SK-N-DZ (cell line): Measurements from ENCODE around the gene MAP1LC3B. TPM values are rescaled to one million over a fixed set of nuclear protein-coding genes. Genes with fewer than 3 reads are reported as not detected.

Experiments used
- DNase-seq: peaks from one replicate; pipeline ENCODE4 v3.0.0-alpha.2; 2015; ENCODE audit warnings: low spot score
- polyA plus RNA-seq, 2 experiments: library from polyadenylated mRNA; depleted of rRNA; stranded (reverse); fragments of >200 nt; gene quantifications; 2 replicates each; pipeline ENCODE4 v1.2.3, GENCODE V29; 2014

Gene MAP1LC3B
- polyA plus RNA-seq (2014; cell fraction: cytosol; rRNA removed): 20.0 and 20.9 TPM in 2 replicates
- 12.2 and 28.2 TPM in 2 replicates for polyA plus RNA-seq (2014; cell fraction: nucleus; rRNA removed)

GRCh38 chr16:87391950-87392820, at the start of gene MAP1LC3B:
Gene MAP1LC3B, plus strand, starts transcription at chr16:87392336. Its CDS starts 92 bp downstream, at chr16:87392428.
- peak; percentile 95 for DNase-seq

- no peak for DNase-seq
Measured at GRCh38 chr16:87342504-87342903, 49.6 kb upstream of the MAP1LC3B start.

GRCh38 chr16:87342978-87343752, 49.0 kb upstream of the MAP1LC3B start:
- DNase-seq: no peak

GRCh38 chr16:87343753-87344050, 48.4 kb upstream of the MAP1LC3B start:
- no peak for DNase-seq

- DNase-seq: no peak
Measured at GRCh38 chr16:87344165-87344930, 47.8 kb upstream of the MAP1LC3B start.

- no peak for DNase-seq
Measured at GRCh38 chr16:87344931-87345631, 47.1 kb upstream of the MAP1LC3B start.

- no peak for DNase-seq
Measured at GRCh38 chr16:87345726-87346424, 46.3 kb upstream of the MAP1LC3B start.

GRCh38 chr16:87346517-87347060, 45.5 kb upstream of the MAP1LC3B start:
- no peak for DNase-seq

GRCh38 chr16:87347932-87348615, 44.1 kb upstream of the MAP1LC3B start:
- DNase-seq: no peak

- no peak for DNase-seq
Measured at GRCh38 chr16:87348616-87349157, 43.4 kb upstream of the MAP1LC3B start.

- DNase-seq: no peak
Measured at GRCh38 chr16:87350031-87350430, 42.1 kb upstream of the MAP1LC3B start.

GRCh38 chr16:87350681-87351319, 41.3 kb upstream of the MAP1LC3B start:
- DNase-seq: no peak

GRCh38 chr16:87351320-87351698, 40.8 kb upstream of the MAP1LC3B start:
- no peak for DNase-seq

GRCh38 chr16:87352818-87353217, 39.3 kb upstream of the MAP1LC3B start:
- DNase-seq: no peak

GRCh38 chr16:87353613-87354012, 38.5 kb upstream of the MAP1LC3B start:
- no peak for DNase-seq

GRCh38 chr16:87356491-87356853, 35.7 kb upstream of the MAP1LC3B start:
- DNase-seq: no peak

- no peak for DNase-seq
Measured at GRCh38 chr16:87358250-87358649, 33.9 kb upstream of the MAP1LC3B start.

- no peak for DNase-seq
Measured at GRCh38 chr16:87358696-87359095, 33.4 kb upstream of the MAP1LC3B start.

GRCh38 chr16:87359121-87359520, 33.0 kb upstream of the MAP1LC3B start:
- no peak for DNase-seq
